NCI-H2171 (cell line): ENCODE results near the gene FBF1.
"Not testable (repeated sequence)": the region's sequence is repeated elsewhere in the genome, so short reads cannot be mapped to it uniquely, and the experiment has no call there.

ENCODE experiments used
- DNase-seq: peaks from one replicate; lab custom pipeline; 2025; lab: John Stamatoyannopoulos, UW

The FBF1 gene

GRCh38 chr17:75875182-75875939 is 65.5 kb downstream of the FBF1 start:
- DNase-seq = no peak

DNA sequence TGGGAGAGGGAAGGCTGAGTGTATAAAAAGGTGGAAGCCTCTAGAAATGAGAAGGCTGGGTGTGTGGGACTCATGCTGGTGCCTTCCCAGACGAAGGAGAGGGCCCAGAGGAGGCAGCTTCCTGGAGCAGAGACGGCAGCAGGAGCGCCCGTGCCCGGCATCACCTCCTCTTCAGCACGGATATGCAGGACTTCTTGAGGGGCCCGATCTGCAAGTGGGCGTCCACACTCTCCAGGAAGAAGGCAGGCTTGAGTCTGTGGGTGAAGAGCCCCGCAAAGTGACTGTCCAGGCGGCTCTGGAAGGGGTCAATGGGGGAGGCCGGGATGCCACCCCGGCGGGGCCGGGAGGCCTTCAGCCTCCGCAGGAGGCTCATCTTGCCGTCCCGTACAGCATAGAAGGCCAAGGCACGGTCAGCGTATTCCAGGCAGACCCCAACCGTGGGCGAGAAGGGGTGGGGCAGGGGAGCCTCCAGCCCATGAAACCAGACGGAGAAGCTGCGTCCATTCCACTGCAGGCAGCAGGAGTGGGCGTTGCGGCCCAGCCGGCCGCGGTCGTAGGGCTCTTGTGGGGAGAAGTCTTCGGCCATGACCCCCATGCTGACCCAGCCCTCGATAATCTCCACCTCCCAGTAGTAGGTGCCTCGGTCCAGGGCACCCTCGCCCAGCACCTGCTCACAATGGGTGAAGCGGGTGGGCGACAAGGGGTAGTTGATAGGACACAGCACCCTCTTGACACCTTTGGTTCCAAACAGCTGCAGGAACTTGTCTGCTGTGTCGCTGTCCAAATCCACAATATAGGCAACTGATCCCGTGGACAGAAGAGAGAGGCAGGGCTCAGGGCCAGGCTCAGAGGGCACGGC is 66.3 kb downstream of the FBF1 start:
- no peak for DNase-seq

DNA sequence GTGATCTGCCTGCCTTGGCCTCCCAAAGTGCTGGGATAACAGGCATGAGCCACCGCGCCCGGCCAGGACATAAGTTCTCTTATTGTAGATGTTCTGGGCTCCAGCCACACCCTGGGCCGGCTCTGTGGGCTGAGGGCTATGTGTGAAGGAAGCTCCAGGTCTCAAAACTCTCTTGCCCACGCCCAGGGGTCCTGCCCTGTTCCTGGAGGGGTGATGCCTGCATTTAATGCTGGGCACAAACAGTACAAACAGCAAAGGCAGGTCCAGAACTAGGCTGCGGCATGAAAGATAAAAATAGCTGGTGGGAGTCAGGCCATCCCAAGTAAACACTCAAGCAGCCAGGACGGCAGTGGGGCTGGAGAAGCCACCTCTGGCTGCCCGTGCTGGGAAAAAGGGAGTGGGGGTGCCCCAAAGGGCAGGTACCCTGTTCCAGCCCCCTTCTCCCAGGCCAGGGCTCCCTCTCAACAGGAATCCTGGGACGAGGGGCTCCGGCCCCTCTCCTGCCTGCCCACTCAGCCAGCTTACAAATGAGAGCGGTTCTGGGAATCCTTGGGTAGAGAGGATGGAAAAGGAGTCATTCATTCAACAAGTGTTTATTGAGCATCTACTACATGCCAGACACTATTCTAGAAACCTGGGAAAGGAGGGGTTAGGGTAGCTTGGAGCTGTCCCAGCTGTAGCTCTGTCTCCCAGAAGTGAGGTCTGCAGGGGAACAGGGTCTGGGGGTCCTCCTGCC is 67.1 kb downstream of the FBF1 start:
- no peak for DNase-seq

DNA sequence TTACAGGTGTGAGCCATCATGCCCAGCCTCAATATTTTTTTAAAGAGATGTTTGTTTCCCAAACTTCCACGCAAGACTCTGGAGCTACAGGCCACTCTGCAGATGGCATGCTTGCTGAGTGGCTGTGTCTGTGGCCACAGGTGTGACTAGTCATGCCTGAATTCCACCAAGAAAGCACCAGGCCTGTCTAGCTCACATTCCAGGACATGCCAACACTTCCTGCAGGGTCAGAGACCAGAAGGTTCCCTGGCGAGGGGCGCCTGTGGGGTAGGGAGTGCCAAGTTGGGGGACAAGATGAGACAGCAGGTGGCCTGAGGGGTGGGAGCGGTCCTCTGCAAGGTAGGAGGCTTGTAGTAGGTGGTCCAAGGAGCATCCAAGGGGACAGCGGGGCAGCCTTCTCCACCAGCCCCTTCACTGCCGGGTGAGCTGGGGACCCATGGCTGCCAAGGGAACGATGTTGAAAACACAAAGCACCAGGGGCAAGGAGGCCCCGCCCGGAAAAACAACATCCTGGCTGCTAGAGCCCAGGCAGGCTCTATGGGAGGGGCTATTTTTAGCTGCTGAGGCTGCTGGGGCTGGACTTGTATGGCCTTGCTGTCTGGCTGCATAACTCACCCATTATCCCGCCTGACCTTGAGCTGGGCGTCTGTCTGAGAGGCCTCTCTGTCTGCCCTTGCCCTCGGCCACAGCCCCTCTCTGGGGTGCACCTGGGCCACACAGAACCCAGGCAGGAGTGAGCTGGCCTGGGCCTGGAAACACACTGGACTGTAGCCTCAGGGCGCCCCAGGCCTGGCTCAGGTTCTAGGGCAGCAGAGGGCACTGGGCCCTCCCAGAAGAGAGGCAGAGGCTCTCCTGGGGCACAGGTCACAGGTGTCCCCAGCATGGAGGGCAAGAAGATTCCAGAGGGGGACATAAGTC is 68.1 kb downstream of the FBF1 start:
- DNase-seq = no peak

DNA sequence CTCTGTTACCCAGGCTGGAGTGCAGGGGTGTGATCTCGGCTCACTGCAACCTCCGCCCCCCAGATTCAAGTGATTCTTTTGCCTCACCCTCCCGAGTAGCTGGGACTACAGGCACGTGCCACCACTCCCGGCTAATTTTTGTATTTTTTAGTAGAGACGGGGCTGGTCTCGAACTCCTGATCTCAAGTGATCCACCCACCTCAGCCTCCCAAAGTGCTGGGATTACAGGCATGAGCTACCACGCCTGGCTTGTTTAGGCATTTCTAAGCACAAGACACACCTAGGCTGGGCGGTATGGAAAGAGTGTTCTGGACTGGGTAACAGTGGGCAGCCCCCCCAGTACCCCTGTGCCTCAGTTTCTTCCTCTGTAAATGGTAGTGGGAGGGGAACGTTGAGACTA is 70.6 kb downstream of the FBF1 start:
- DNase-seq = not testable (repeated sequence)

GRCh38 chr17:75869282-75870141 is 71.3 kb downstream of the FBF1 start:
- no peak for DNase-seq

DNA sequence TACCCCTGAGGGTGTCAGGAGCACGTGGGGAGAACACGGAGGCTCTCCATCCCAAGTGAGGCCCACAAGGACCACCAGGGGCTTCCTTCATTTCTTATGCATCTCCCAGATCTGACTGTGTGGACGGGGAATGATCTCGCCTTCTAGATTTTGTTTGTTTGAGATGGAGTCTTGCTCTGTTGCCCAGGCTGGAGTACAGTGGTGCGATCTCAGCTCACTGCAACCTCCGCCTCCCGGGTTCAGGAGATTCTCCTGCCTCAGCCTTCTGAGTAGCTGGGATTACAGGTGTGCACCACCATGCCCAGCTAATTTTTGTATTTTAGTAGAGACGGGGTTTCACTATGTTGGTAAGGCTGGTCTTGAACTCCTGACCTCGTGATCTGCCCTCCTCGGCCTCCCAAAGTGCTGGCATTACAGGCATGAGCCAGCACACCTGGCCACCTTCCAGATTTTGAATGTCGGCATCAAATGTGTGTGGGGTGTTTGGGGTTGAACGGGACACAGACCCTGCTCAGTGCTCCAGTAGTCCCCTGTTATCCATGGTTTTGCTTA is 72.0 kb downstream of the FBF1 start:
- not testable (repeated sequence) for DNase-seq

- not testable (repeated sequence) for DNase-seq
These were observed 75.2 kb downstream of the FBF1 start for GRCh38 chr17:75865404-75866188.

- DNase-seq = not testable (repeated sequence)
These were observed 76.0 kb downstream of the FBF1 start for GRCh38 chr17:75864887-75865286.

- peak; percentile 48 for DNase-seq
These were observed 76.4 kb downstream of the FBF1 start for GRCh38 chr17:75864448-75864871.

DNA sequence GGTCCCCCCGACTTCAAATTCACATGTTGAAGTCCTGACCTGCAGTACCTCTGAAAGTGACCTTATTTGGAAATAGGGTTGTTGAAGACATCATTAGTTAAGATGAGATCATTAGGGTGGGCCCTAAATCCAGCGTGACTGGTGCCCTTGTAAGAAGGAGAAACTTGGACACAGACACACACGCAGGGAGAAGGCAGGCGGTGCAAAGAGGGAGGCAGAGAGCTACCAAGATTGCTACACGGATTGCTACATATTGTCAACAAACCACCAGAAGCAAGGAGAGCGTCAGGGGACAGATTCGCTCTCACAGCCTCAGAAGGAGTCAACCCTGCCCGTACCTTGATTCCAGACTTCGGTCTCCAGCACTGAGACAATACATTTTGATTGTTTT is 78.9 kb downstream of the FBF1 start:
- no peak for DNase-seq
